ENCODE results near the gene PLCB1.

The PLCB1 gene

DNA sequence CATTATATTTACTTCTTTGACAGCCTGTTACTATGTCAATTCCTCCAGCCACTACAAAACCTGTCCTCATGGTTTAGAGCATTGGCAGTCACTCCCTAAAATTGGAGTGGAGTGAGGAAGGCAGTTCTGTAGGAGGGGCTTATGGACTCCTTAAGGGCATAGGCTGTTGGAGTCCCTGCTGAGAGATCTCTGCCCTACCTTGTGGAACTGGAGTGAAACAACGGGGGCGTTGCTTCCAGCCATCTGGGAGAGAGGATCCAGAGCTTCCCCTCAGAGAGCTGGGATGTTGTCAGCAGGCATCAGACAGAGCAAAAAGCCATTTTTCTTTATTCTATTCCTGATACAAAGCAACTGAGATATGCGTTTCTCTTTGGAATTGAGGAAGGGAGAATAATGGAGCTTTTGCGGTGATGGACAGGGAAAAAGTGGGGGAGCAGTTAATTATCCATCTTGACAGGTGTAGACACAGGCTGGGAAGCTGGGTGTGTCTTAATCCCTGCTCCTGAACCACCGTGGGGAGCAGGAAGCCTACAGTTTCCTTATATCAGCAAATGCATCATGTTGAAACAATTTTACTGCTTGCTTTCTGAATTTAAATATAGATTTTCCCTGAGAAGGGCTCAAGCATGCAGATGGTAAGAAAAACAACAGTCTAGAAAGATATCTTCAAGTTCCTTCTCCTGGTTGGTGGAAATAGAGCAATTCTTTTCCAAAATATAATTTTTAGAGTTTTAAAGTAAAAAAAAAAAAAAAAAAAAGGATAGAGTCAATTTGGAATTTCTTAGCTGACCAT lies 402.5 kb downstream of the PLCB1 start:
- TF ChIP-seq CTCF (IDR thresholded peaks at IDR 0.05; ENCODE audit: low read depth, low read length), result no peak
- no peak overlapping the region for H3K4me3 ChIP-seq (ENCODE audit: low read depth, low read length)

DNA sequence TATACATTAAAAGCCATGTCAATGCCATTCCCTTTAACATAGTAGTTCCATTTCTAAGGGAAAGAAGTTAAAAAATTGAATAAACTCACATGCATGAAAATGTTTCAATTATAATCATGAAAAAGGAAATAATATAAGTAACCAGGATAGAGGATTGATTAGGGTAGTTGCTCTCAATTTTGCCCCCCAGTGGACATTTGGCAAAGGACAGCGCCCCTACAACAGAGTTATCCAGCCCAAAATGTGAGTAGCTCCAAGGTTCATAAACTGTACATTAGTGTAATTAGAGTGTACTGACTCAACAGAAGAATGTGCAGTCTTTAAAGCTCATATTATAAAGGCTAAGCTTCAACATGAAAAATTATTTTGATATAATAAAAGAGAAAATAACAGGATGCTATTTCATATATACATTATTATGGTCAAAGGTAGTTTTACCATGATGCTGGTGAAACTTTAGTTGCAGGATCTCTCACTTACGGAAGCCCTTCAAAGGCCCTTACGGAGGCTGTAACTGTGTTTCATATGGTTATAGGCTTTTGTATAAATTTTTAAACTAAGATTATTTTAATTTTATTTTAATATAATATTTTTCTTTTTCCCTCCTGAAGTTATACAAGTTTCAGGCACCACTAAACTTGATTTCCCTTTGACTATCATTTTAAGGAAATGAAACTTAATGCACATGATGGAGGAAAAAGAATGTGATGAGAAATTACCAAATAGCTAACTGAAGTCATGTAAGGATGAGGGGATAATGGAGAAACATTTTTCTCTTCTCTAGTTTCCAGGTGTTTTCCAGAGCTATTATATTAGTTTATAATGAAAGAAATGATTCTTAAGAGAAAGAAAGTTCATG lies 403.6 kb downstream of the PLCB1 start:
- no peak overlapping the region for H3K4me3 ChIP-seq (ENCODE audit: low read depth, low read length)
- TF ChIP-seq CTCF (IDR thresholded peaks at IDR 0.05; ENCODE audit: low read depth, low read length), result peak; percentile 58

DNA sequence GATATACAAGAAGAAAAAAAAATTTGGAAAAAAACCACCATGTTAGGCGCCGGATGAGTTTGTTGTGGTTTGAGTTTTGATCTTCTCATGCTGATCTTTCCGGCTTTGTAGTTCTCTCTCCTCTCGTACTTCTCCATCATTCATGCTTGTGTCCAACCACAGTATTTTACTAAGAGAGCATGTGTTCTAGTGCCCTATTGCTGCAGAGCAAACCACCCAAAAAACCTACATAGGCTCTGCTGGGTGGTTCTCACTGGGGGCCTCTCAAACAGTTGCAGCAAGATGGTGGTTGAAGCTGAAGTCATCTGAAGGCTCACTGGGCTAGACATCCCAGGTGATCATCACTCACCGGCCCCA lies 404.2 kb downstream of the PLCB1 start:
- TF ChIP-seq CTCF (IDR thresholded peaks at IDR 0.05; ENCODE audit: low read depth, low read length), result no peak
- no peak overlapping the region for H3K4me3 ChIP-seq (ENCODE audit: low read depth, low read length)

DNA sequence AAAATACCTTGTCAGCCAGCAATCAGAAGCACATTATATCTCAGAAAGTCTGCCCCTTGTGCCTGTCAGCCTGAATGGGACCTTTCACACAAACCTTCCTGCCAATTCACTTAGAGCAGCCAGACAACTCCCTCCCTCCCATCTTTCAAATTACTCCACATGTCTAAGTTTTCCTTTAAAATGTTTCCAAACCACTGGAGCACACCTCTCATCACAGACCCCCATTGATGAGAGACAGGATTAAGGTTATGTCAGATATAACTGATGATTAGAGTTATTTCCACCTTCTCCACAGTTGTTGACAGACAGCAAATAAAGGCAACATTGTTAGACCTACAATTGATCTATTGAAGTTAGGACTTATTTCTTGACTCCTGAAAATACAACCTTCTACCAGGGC lies 408.4 kb downstream of the PLCB1 start:
- H3K4me3 ChIP-seq (ENCODE audit: low read depth, low read length), result no peak overlapping the region
- no peak for TF ChIP-seq CTCF (IDR thresholded peaks at IDR 0.05; ENCODE audit: low read depth, low read length)

GRCh38 chr20:8542110-8542486 lies 410.0 kb downstream of the PLCB1 start:
- H3K4me3 ChIP-seq (ENCODE audit: low read depth, low read length), result no peak overlapping the region
- no peak for TF ChIP-seq CTCF (IDR thresholded peaks at IDR 0.05; ENCODE audit: low read depth, low read length)

DNA sequence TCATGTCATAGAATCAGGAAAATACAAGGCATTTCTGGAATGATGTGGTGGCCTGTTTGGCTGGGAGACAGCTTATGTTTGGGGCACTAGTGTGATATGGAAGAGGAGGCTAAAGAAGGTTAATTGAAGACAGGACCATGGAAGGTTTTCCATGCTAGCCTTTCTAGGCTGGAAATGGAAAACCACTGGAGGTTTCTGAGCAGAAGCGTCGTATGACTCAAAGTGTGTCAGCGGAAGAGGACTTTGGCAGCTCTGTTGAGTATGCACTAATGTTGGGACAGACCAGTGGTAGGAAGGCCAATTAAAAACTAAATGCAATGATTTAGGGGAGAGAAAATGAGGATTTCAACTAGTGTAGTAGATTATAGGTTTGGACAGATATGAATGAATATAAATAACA lies 413.1 kb downstream of the PLCB1 start:
- TF ChIP-seq CTCF (IDR thresholded peaks at IDR 0.05; ENCODE audit: low read depth, low read length), result no peak
- no peak overlapping the region for H3K4me3 ChIP-seq (ENCODE audit: low read depth, low read length)

GRCh38 chr20:8547035-8547650 lies 415.1 kb downstream of the PLCB1 start:
- no peak overlapping the region for H3K4me3 ChIP-seq (ENCODE audit: low read depth, low read length)
- no peak for TF ChIP-seq CTCF (IDR thresholded peaks at IDR 0.05; ENCODE audit: low read depth, low read length)
